Motor neuron (in vitro differentiated cells): ENCODE results near the gene GRIN2A. TPM values are rescaled to one million over a fixed set of nuclear protein-coding genes. Genes with fewer than 3 reads are reported as not detected.

ENCODE experiments used
- ATAC-seq, 8 experiments: fragments of 200-7000 bp; cut with Tn5 transposase; replicated peaks in 6 of 8; 2 replicates each; pipeline ENCODE4 v1.8.0; 2021; ENCODE audit warnings: mild to moderate bottlenecking in 8 of 8, moderate library complexity in 8 of 8
- H3K27ac ChIP-seq, 2 donors: fragments of 250-450 bp; sonication (Bioruptor Pico); 2 replicates each; pipeline ENCODE4 v1.9.0; 2021; ENCODE audit warnings: antibody characterized with exemption in 2 of 2, mild to moderate bottlenecking in 2 of 2, moderate library complexity in 1 of 2
- H3K4me1 ChIP-seq, 2 donors: fragments of 250-450 bp; sonication (Bioruptor Pico); replicated peaks in 1 of 2; 2 replicates each; pipeline ENCODE4 v1.6.1; 2021; ENCODE audit warnings: antibody characterized with exemption in 2 of 2, mild to moderate bottlenecking in 2 of 2, moderate library complexity in 1 of 2
- H3K4me3 ChIP-seq, 5 donors: fragments of 250-450 bp; sonication (Bioruptor Pico); 2 replicates each; pipeline ENCODE4 v1.9.0; 2021; ENCODE audit warnings: antibody characterized with exemption in 5 of 5, mild to moderate bottlenecking in 5 of 5, moderate library complexity in 4 of 5
- WGBS, 10 experiments: fragments of 450-650 bp; shearing (Covaris generic); methylation state at CpG; one replicate each; pipeline ENCODE4 v1.0.0; 2022; 5-methylcytosine and 5-hydroxymethylcytosine counted together
- in situ Hi-C, 9 experiments: fragments of 400-800 bp; cut with MboI; loops; one replicate each; pipeline ENCODE4 v1.15.0; 2021; ENCODE audit warnings: low sequenced_read_pairs in 9 of 9, low pct_unique_long_range_greater_than_20kb in 2 of 9; ENCODE audit not compliant: unreplicated experiment in 9 of 9
- total RNA-seq, 8 experiments: library from RNA; unstranded; fragments of 300-600 nt; gene quantifications; 2 replicates each; pipeline versions ENCODE4 v1.2.3 to v1.2.4, GENCODE V29; 2022

GRIN2A gene
- total RNA-seq, 8 experiments from 2014 or later = 0.14 to 21.2 (median 2.9) TPM

- 0 to 100% (median 84%) methylated on average over 1 to 4 of the region's 5 CpGs; no CpG with 5 or more reads in 2 of the 10 experiments for WGBS, 10 experiments
- no peak overlapping the region for H3K4me3 ChIP-seq
- in situ Hi-C loops = no loop called here
- peaks cover 0 to 21% of the 10 kb centered on the region in 2 donors for H3K4me1 ChIP-seq
- no peak overlapping the region for H3K27ac ChIP-seq
- ATAC-seq = peak in 4 of 8 experiments; percentile 24 to 53 (median 41)
Observed at GRCh38 chr16:9932919-9933653, 249.1 kb downstream of the GRIN2A start.

GRCh38 chr16:9932000-9932399 lies 250.2 kb downstream of the GRIN2A start:
- Histone ChIP-seq H3K4me3 (no peak overlapping the region), H3K27ac (no peak overlapping the region), H3K4me1 (peaks cover 0 to 21% of the 10 kb centered on the region in 2 donors)
- in situ Hi-C loops = no loop called here
- no peak for ATAC-seq
- WGBS, 10 experiments = 33 to 100% (median 90%) methylated on average over 1 of the region's 1 CpG; no CpG with 5 or more reads in 6 of the 10 experiments

- no peak overlapping the region for H3K27ac ChIP-seq
- no peak overlapping the region for H3K4me3 ChIP-seq
- in situ Hi-C loops = no loop called here
- no peak for ATAC-seq
- WGBS, 10 experiments = 24 to 100% (median 90%) methylated on average over 1 to 4 of the region's 4 CpGs; no CpG with 5 or more reads in 2 of the 10 experiments
- peaks cover 0 to 14% of the 10 kb centered on the region in 2 donors for H3K4me1 ChIP-seq
Observed at GRCh38 chr16:9929836-9930235, 252.4 kb downstream of the GRIN2A start.

GRCh38 chr16:9929313-9929712 lies 252.9 kb downstream of the GRIN2A start:
- H3K4me1 ChIP-seq = peaks cover 0 to 11% of the 10 kb centered on the region in 2 donors
- peak in 3 of 8 experiments; percentile 63 to 87 (median 64) for ATAC-seq

GRCh38 chr16:9922441-9922840 lies 259.8 kb downstream of the GRIN2A start:
- in situ Hi-C loops = no loop called here
- 0 to 100% (median 47%) methylated on average over 1 to 4 of the region's 4 CpGs; no CpG with 5 or more reads in 2 of the 10 experiments for WGBS, 10 experiments
- no peak overlapping the region for H3K4me3 ChIP-seq

More at GRCh38 chr16:9929313-9929712, 252.9 kb downstream of the GRIN2A start:
- Histone ChIP-seq H3K4me3 (no peak overlapping the region), H3K27ac (no peak overlapping the region)
- in situ Hi-C loops = no loop called here

GRCh38 chr16:9921997-9922396 lies 260.2 kb downstream of the GRIN2A start:
- peak in 4 of 8 experiments; percentile 44 to 71 (median 56) for ATAC-seq
- Histone ChIP-seq H3K4me3 (no peak overlapping the region), H3K4me1 (peaks cover 0 to 9% of the 10 kb centered on the region in 2 donors), H3K27ac (no peak overlapping the region)
- WGBS, 10 experiments = 0 to 92% (median 67%) methylated on average over 1 of the region's 1 CpG; no CpG with 5 or more reads in 1 of the 10 experiments
- in situ Hi-C loops = no loop called here

More at GRCh38 chr16:9922441-9922840, 259.8 kb downstream of the GRIN2A start:
- Histone ChIP-seq H3K27ac (no peak overlapping the region), H3K4me1 (peaks cover 0 to 9% of the 10 kb centered on the region in 2 donors)
- peak in 2 of 8 experiments; percentile 16 to 68 for ATAC-seq

- H3K4me1 ChIP-seq = peaks cover 0 to 9% of the 10 kb centered on the region in 2 donors
- ATAC-seq = no peak
- no peak overlapping the region for H3K27ac ChIP-seq
- in situ Hi-C loops = no loop called here
- WGBS, 10 experiments = 3 to 100% (median 87%) methylated on average over 1 to 3 of the region's 3 CpGs; no CpG with 5 or more reads in 2 of the 10 experiments
- H3K4me3 ChIP-seq = no peak overlapping the region
Observed at GRCh38 chr16:9919460-9919859, 262.8 kb downstream of the GRIN2A start.

- Histone ChIP-seq H3K27ac (no peak overlapping the region), H3K4me3 (no peak overlapping the region), H3K4me1 (peaks cover 0 to 9% of the 10 kb centered on the region in 2 donors)
- 13 to 100% (median 80%) methylated on average over 1 to 6 of the region's 6 CpGs; no CpG with 5 or more reads in 1 of the 10 experiments for WGBS, 10 experiments
- in situ Hi-C loops = no loop called here
- ATAC-seq = no peak
Observed at GRCh38 chr16:9917691-9918090, 264.5 kb downstream of the GRIN2A start.

GRCh38 chr16:9913604-9914326 lies 268.5 kb downstream of the GRIN2A start:
- 19 to 91% (median 73%) methylated on average over 3 to 5 of the region's 5 CpGs for WGBS, 10 experiments
- no peak overlapping the region for H3K27ac ChIP-seq

GRCh38 chr16:9911989-9912388 lies 270.2 kb downstream of the GRIN2A start:
- Histone ChIP-seq H3K4me3 (no peak overlapping the region), H3K4me1 (peaks cover 4 to 6% of the 10 kb centered on the region in 2 donors), H3K27ac (no peak overlapping the region)
- ATAC-seq = no peak
- in situ Hi-C loops = no loop called here
- 18 to 100% (median 90%) methylated on average over 2 to 4 of the region's 4 CpGs; no CpG with 5 or more reads in 1 of the 10 experiments for WGBS, 10 experiments

More at GRCh38 chr16:9913604-9914326, 268.5 kb downstream of the GRIN2A start:
- no peaks in the 10 kb centered on the region for H3K4me1 ChIP-seq
- in situ Hi-C loops = no loop called here
- no peak overlapping the region for H3K4me3 ChIP-seq
- ATAC-seq = no peak

- no peak overlapping the region for H3K4me3 ChIP-seq
- no peak for ATAC-seq
- peaks cover 4 to 6% of the 10 kb centered on the region in 2 donors for H3K4me1 ChIP-seq
- no peak overlapping the region for H3K27ac ChIP-seq
- 18 to 100% (median 86%) methylated on average over 2 to 4 of the region's 4 CpGs for WGBS, 10 experiments
- in situ Hi-C loops = no loop called here
Observed at GRCh38 chr16:9911231-9911630, 271.0 kb downstream of the GRIN2A start.

- in situ Hi-C loops = no loop called here
- WGBS, 10 experiments = 50 to 100% (median 100%) methylated on average over 1 to 2 of the region's 2 CpGs
- peaks cover 4 to 6% of the 10 kb centered on the region in 2 donors for H3K4me1 ChIP-seq
- H3K4me3 ChIP-seq = no peak overlapping the region
- no peak for ATAC-seq
- no peak overlapping the region for H3K27ac ChIP-seq
Observed at GRCh38 chr16:9909072-9909825, 273.0 kb downstream of the GRIN2A start.
